ENCODE data around the gene KANSL1L. TPM values are rescaled to one million over a fixed set of nuclear protein-coding genes. Genes with fewer than 3 reads are reported as not detected.

The KANSL1L gene
- total and polyA plus RNA-seq, 8 donors: 6.2 to 32.3 (median 15.7) TPM

DNA sequence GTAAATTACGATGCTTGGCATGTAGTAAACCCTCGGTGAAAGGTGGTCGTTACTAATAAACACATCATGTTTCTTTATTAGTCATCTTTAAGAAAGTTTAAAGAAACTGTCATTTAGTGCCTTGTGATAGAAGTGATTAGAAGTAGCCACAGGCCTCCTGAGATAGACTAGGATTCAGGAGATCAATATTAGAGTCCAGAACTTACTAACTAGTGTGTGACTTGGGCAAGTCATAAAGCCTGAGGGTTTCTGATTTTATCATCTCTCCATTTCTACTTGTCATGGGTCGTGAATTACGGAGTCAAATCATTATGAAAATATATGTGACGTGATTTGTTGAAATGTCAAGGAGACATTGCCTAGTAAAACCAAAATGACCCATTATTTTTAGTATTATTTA, 162.1 kb downstream of the KANSL1L start:
- Histone ChIP-seq H3K27me3 (no peaks in the 10 kb centered on the region), H3K9me3 (no peaks in the 10 kb centered on the region), H3K36me3 (no peaks in the 10 kb centered on the region), H3K4me3 (no peak overlapping the region), H3K4me1 (peaks cover 2 to 24% (median 14%) of the 10 kb centered on the region in 3 donors), H3K27ac (no peak overlapping the region)
- no peak for DNase-seq
- 75 to 78% methylated on average over 6 of the region's 6 CpGs for WGBS, 2 donors
- TF ChIP-seq, protein P1, sequence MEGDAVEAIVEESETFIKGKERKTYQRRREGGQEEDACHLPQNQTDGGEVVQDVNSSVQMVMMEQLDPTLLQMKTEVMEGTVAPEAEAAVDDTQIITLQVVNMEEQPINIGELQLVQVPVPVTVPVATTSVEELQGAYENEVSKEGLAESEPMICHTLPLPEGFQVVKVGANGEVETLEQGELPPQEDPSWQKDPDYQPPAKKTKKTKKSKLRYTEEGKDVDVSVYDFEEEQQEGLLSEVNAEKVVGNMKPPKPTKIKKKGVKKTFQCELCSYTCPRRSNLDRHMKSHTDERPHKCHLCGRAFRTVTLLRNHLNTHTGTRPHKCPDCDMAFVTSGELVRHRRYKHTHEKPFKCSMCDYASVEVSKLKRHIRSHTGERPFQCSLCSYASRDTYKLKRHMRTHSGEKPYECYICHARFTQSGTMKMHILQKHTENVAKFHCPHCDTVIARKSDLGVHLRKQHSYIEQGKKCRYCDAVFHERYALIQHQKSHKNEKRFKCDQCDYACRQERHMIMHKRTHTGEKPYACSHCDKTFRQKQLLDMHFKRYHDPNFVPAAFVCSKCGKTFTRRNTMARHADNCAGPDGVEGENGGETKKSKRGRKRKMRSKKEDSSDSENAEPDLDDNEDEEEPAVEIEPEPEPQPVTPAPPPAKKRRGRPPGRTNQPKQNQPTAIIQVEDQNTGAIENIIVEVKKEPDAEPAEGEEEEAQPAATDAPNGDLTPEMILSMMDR (IDR thresholded peaks at IDR 0.05): no peak
- intact Hi-C loops (cut with DNase I): no loop called here
- FAIRE-seq: no peak
- ATAC-seq: no peak

DNA sequence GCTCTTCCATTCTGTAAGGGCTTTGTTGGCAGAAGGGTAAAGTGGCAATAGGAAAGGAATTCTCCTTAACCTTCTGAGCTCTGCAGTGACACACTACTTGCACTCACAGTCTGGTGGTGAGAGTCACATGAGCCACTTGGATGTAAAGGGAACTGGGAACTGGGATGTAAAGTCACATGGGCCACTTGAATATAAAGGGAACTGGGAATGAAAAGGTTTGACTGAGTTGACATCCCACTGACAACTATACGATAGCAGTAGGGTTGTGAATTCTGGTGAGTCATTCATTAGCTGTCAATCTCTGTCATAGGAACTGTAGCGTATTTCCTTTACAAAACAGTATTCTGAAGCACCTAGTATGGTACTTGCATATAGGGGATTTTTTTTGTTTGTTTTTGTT, 163.3 kb downstream of the KANSL1L start:
- intact Hi-C loops (cut with DNase I): no loop called here
- no peak for DNase-seq
- no peak for FAIRE-seq
- no peaks in the 10 kb centered on the region for H3K36me3 ChIP-seq
- 88 to 94% methylated on average over 2 of the region's 2 CpGs for WGBS, 2 donors
- peak in 1 of 4 donors; percentile 39 for ATAC-seq
- TF ChIP-seq, protein P1 (IDR thresholded peaks at IDR 0.05): no peak
- no peak overlapping the region for H3K4me3 ChIP-seq
- no peak overlapping the region for H3K27ac ChIP-seq
- peaks cover 13 to 32% (median 25%) of the 10 kb centered on the region in 3 donors for H3K4me1 ChIP-seq
- H3K9me3 ChIP-seq: no peaks in the 10 kb centered on the region
- no peaks in the 10 kb centered on the region for H3K27me3 ChIP-seq

DNA sequence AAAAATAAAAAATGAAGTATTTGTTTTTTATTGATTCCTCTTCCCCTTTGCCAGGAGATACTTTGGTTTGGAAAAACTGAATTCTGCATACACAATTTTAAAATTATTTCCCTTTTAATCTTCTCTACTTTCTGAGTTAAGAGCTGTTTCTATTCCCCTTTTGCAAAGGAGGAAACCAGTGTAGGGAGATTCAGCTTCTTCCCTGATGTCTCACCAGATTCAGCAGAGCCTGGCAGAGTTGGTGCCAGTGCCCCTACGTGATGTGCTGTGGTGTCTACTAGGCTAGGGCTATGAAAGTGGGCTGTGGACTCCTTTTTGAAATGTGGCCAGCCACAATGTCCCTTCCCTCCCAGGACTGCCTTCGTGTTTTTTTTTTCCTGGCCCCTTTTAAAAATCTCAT, 166.3 kb downstream of the KANSL1L start:
- intact Hi-C loops (cut with DNase I): no loop called here
- TF ChIP-seq, protein P1 (IDR thresholded peaks at IDR 0.05): no peak
- WGBS, 2 donors: 57 to 63% methylated on average over 2 of the region's 2 CpGs
- Histone ChIP-seq H3K27me3 (no peaks in the 10 kb centered on the region), H3K36me3 (no peaks in the 10 kb centered on the region), H3K27ac (no peak overlapping the region), H3K9me3 (no peaks in the 10 kb centered on the region), H3K4me3 (no peak overlapping the region), H3K4me1 (peaks cover 13 to 32% (median 25%) of the 10 kb centered on the region in 3 donors)
- no peak for FAIRE-seq
- ATAC-seq: no peak
- no peak for DNase-seq

DNA sequence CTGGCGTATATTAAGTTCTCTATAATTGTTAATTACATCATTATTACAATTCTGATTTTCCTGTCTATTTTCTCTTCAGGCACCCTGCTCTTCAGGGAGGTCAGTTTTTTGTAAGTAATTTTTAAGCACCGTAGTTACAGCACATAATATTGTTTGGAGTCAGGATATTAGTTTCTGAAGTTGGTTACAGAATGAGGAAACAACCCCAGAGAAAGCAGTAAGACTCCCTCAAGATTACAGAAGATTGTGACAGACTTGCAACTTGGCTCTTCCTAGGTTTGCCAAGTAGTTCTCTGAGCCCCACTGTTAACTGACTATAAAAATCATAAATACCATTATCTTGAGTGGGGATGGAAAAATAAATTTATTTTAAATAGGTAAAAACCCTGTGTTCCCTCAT, 167.8 kb downstream of the KANSL1L start:
- ATAC-seq: no peak
- intact Hi-C loops (cut with DNase I): no loop called here
- TF ChIP-seq, protein P1 (IDR thresholded peaks at IDR 0.05): no peak
- Histone ChIP-seq H3K27ac (no peak overlapping the region), H3K4me1 (peaks cover 13 to 32% (median 25%) of the 10 kb centered on the region in 3 donors), H3K27me3 (no peaks in the 10 kb centered on the region), H3K4me3 (peak overlapping the region; percentile 74 to 82 (median 81)), H3K36me3 (no peaks in the 10 kb centered on the region), H3K9me3 (no peaks in the 10 kb centered on the region)
- 17 to 22% methylated on average over 2 of the region's 2 CpGs for WGBS, 2 donors
- no peak for DNase-seq
- no peak for FAIRE-seq
